Stimulated activated CD4-positive, alpha-beta T cell treated with anti-CD3 and anti-CD28 coated beads, Interleukin-2, amount 100 ng/mL, for 24 hours (primary cell): ENCODE results near the gene ZNF821.
"Not testable (repeated sequence)": the region's sequence is repeated elsewhere in the genome, so short reads cannot be mapped to it uniquely, and the experiment has no call there.

Experiments
- DNase-seq, 2 donors: peaks; one replicate each; pipeline ENCODE4 v3.0.0-alpha.2; 2020

ZNF821 gene

GRCh38 chr16:71855937-71856662, 27.9 kb downstream of the ZNF821 start:
- peak in 1 of 2 donors; percentile 28 for DNase-seq

GRCh38 chr16:71854369-71854948, 29.5 kb downstream of the ZNF821 start:
- no peak for DNase-seq

GRCh38 chr16:71853413-71853812, 30.6 kb downstream of the ZNF821 start:
- no peak for DNase-seq

- DNase-seq: no peak
Measured at GRCh38 chr16:71852561-71852960, 31.4 kb downstream of the ZNF821 start.

GRCh38 chr16:71852158-71852557, 31.8 kb downstream of the ZNF821 start:
- no peak for DNase-seq

- DNase-seq: no peak
Measured at GRCh38 chr16:71851746-71852145, 32.2 kb downstream of the ZNF821 start.

- DNase-seq: no peak
Measured at GRCh38 chr16:71848622-71849021, 35.4 kb downstream of the ZNF821 start.

- no peak for DNase-seq
Measured at GRCh38 chr16:71847096-71847495, 36.9 kb downstream of the ZNF821 start.

- DNase-seq: peak; percentile 14 to 23
Measured at GRCh38 chr16:71846431-71846830, 37.6 kb downstream of the ZNF821 start.

- peak; percentile 92 to 93 for DNase-seq
Measured at GRCh38 chr16:71845639-71846430, 38.1 kb downstream of the ZNF821 start, which contains the start of gene ATXN1L. Gene ATXN1L, plus strand, starts transcription at chr16:71845976. Its CDS starts 3,765 bp downstream, at chr16:71849741.

- no peak for DNase-seq
Measured at GRCh38 chr16:71843572-71843971, 40.4 kb downstream of the ZNF821 start.

GRCh38 chr16:71840052-71840451, 43.9 kb downstream of the ZNF821 start:
- no peak for DNase-seq

- DNase-seq: no peak
Measured at GRCh38 chr16:71837150-71837549, 46.8 kb downstream of the ZNF821 start.

- DNase-seq: no peak
Measured at GRCh38 chr16:71834291-71834690, 49.7 kb downstream of the ZNF821 start.

GRCh38 chr16:71832112-71832511, 51.9 kb downstream of the ZNF821 start:
- not testable (repeated sequence) for DNase-seq

GRCh38 chr16:71831698-71832097, 52.3 kb downstream of the ZNF821 start:
- not testable (repeated sequence) for DNase-seq

GRCh38 chr16:71830359-71830758, 53.6 kb downstream of the ZNF821 start:
- DNase-seq: no peak

- DNase-seq: no peak
Measured at GRCh38 chr16:71826533-71827017, 57.4 kb downstream of the ZNF821 start.

- not testable (repeated sequence) for DNase-seq
Measured at GRCh38 chr16:71817155-71817500, 66.9 kb downstream of the ZNF821 start.

- DNase-seq: no peak
Measured at GRCh38 chr16:71811261-71811803, 72.7 kb downstream of the ZNF821 start.

- not testable (repeated sequence) for DNase-seq
Measured at GRCh38 chr16:71810155-71810530, 73.8 kb downstream of the ZNF821 start.
